ENCODE results near the gene MPST. TPM values are rescaled to one million over a fixed set of nuclear protein-coding genes. Genes with fewer than 3 reads are reported as not detected.

MPST gene
- polyA plus RNA-seq, 1 donor from 2014 or later, result 56.0 TPM

GRCh38 chr22:37039466-37039865 is 19.9 kb downstream of the MPST start:
- no peak overlapping the region for H3K9ac ChIP-seq (ENCODE audit: low read length)
- H3K27me3 ChIP-seq (ENCODE audit: insufficient read depth, low read depth, low read length), result no peaks in the 10 kb centered on the region
- no peaks in the 10 kb centered on the region for H4K20me1 ChIP-seq (ENCODE audit: insufficient read depth)
- no peak overlapping the region for H3K4me2 ChIP-seq (ENCODE audit: low read length)
- H3K36me3 ChIP-seq (ENCODE audit: insufficient read depth, low read length), result no peaks in the 10 kb centered on the region
- no peaks in the 10 kb centered on the region for H3K79me2 ChIP-seq (replicated peaks; ENCODE audit: insufficient read depth, low read length)
- no peak overlapping the region for H2AFZ ChIP-seq (ENCODE audit: low read depth, low read length)
- TF ChIP-seq TAF1 (IDR thresholded peaks at IDR 0.05; ENCODE audit: low read depth) (no peak), EZH2 (IDR thresholded peaks at IDR 0.05; ENCODE audit: borderline replicate concordance, insufficient read depth, low read length, poor library complexity, severe bottlenecking) (no peak), REST (IDR thresholded peaks at IDR 0.05; ENCODE audit: borderline replicate concordance) (no peak), CTCF (IDR thresholded peaks at IDR 0.05; ENCODE audit: poor library complexity, severe bottlenecking) (no peak), RAD21 (conservative IDR thresholded peaks at IDR 0.05) (no peak), SMC3 (conservative IDR thresholded peaks at IDR 0.05; ENCODE audit: poor library complexity) (no peak), POLR2AphosphoS5 (IDR thresholded peaks at IDR 0.05) (no peak), EP300 (conservative IDR thresholded peaks at IDR 0.05; ENCODE audit: poor library complexity, severe bottlenecking) (no peak), MXI1 (conservative IDR thresholded peaks at IDR 0.05; ENCODE audit: poor library complexity, severe bottlenecking) (no peak)
- no peaks in the 10 kb centered on the region for H3K9me3 ChIP-seq (ENCODE audit: low read length)
- no peak overlapping the region for H3K27ac ChIP-seq (ENCODE audit: low read length)
- H3F3A ChIP-seq (ENCODE audit: insufficient read depth, low read length, poor library complexity, severe bottlenecking), result no peaks in the 10 kb centered on the region
- no peaks in the 10 kb centered on the region for H3K9me2 ChIP-seq (ENCODE audit: insufficient read depth, low read length)
- H3K4me3 ChIP-seq (ENCODE audit: low read length), result no peak overlapping the region

- Histone ChIP-seq H3K4me3 (ENCODE audit: low read length) (no peak overlapping the region), H3K27ac (ENCODE audit: low read length) (no peak overlapping the region), H4K20me1 (ENCODE audit: insufficient read depth) (no peaks in the 10 kb centered on the region), H3K79me2 (replicated peaks; ENCODE audit: insufficient read depth, low read length) (no peaks in the 10 kb centered on the region), H3K36me3 (ENCODE audit: insufficient read depth, low read length) (no peaks in the 10 kb centered on the region), H3F3A (ENCODE audit: insufficient read depth, low read length, poor library complexity, severe bottlenecking) (no peaks in the 10 kb centered on the region), H3K27me3 (ENCODE audit: insufficient read depth, low read depth, low read length) (no peaks in the 10 kb centered on the region), H3K4me2 (ENCODE audit: low read length) (no peak overlapping the region), H3K9ac (ENCODE audit: low read length) (no peak overlapping the region), H3K9me2 (ENCODE audit: insufficient read depth, low read length) (no peaks in the 10 kb centered on the region), H2AFZ (ENCODE audit: low read depth, low read length) (no peak overlapping the region), H3K9me3 (ENCODE audit: low read length) (no peaks in the 10 kb centered on the region)
- no peak for TF ChIP-seq TAF1 (IDR thresholded peaks at IDR 0.05; ENCODE audit: low read depth)
- TF ChIP-seq RAD21 (conservative IDR thresholded peaks at IDR 0.05), result no peak
- no peak for TF ChIP-seq POLR2AphosphoS5 (IDR thresholded peaks at IDR 0.05)
- no peak for TF ChIP-seq EZH2 (IDR thresholded peaks at IDR 0.05; ENCODE audit: borderline replicate concordance, insufficient read depth, low read length, poor library complexity, severe bottlenecking)
- no peak for TF ChIP-seq REST (IDR thresholded peaks at IDR 0.05; ENCODE audit: borderline replicate concordance)
- no peak for TF ChIP-seq EP300 (conservative IDR thresholded peaks at IDR 0.05; ENCODE audit: poor library complexity, severe bottlenecking)
Observed at GRCh38 chr22:37043209-37043827, 23.8 kb downstream of the MPST start.
